ENCODE measurements around the gene CRTAC1. TPM values are rescaled to one million over a fixed set of nuclear protein-coding genes. Genes with fewer than 3 reads are reported as not detected.

The CRTAC1 gene
- polyA plus RNA-seq, 1 donor (not counting 4 experiments of a cell fraction or from before 2014, with no cell fraction given): not detected

DNA sequence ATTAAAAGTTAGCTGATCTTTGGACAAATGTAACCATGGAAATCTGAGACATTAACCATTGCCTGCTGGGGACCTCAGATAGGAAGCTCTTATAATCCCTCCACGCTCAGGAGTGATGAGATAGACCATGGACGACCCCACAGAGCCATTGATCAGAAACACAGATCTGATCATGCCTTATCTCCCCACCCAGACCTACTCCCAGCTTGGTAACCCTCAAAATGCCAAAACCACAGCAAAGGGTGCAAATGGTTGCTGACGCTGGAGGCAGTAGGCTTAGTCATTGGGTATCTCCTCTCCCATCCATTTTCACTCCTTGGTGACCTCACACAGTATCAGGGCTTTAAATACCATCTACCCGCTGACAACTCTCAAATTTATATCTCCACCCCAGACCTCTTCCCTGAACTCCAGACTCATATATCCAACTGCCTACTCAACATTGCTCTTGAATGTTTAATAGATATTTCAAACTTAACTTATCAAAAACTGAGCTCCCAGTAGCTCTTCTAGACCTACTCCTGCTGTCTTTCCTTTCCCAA, 60.8 kb downstream of the CRTAC1 start:
- no peak overlapping the region for H2AFZ ChIP-seq (ENCODE audit: control insufficient read depth, low read length)
- TF ChIP-seq EZH2 (IDR thresholded peaks at IDR 0.05; ENCODE audit: low read length): no peak
- TF ChIP-seq, protein P1, sequence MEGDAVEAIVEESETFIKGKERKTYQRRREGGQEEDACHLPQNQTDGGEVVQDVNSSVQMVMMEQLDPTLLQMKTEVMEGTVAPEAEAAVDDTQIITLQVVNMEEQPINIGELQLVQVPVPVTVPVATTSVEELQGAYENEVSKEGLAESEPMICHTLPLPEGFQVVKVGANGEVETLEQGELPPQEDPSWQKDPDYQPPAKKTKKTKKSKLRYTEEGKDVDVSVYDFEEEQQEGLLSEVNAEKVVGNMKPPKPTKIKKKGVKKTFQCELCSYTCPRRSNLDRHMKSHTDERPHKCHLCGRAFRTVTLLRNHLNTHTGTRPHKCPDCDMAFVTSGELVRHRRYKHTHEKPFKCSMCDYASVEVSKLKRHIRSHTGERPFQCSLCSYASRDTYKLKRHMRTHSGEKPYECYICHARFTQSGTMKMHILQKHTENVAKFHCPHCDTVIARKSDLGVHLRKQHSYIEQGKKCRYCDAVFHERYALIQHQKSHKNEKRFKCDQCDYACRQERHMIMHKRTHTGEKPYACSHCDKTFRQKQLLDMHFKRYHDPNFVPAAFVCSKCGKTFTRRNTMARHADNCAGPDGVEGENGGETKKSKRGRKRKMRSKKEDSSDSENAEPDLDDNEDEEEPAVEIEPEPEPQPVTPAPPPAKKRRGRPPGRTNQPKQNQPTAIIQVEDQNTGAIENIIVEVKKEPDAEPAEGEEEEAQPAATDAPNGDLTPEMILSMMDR (optimal IDR thresholded peaks at IDR 0.05 in 1 of 3, IDR thresholded peaks at IDR 0.05 in 1 of 3, conservative IDR thresholded peaks at IDR 0.05 in 1 of 3; ENCODE audit: extremely low read depth in 1 of 3, insufficient read depth in 2 of 3, low read length in 3 of 3): no peak
- no peaks in the 10 kb centered on the region for H3K4me1 ChIP-seq (ENCODE audit: control insufficient read depth, extremely low read depth, insufficient read depth, low read length)
- H4K20me1 ChIP-seq (ENCODE audit: control insufficient read depth, extremely low read depth, insufficient read depth, low read length): no peaks in the 10 kb centered on the region
- no peaks in the 10 kb centered on the region for H3K9me1 ChIP-seq (ENCODE audit: control insufficient read depth, extremely low read depth, insufficient read depth, low read length)
- no peaks in the 10 kb centered on the region for H3K79me2 ChIP-seq (ENCODE audit: control insufficient read depth, insufficient read depth, low read length)
- H3K27ac ChIP-seq (ENCODE audit: control insufficient read depth, insufficient read depth, low read length): no peak overlapping the region
- dilution Hi-C loops (cut with MboI; ENCODE audit: extremely low pct_ligation_motif_present, low sequenced_read_pairs): no loop called here
- FAIRE-seq (no peak), DNase-seq (ENCODE audit: low read depth, low spot score) (no peak)
- peaks cover 1% of the 10 kb centered on the region for H3K27me3 ChIP-seq (ENCODE audit: control insufficient read depth, extremely low read depth, insufficient read depth, low read length)
- no peak overlapping the region for H3K4me2 ChIP-seq (ENCODE audit: control insufficient read depth, extremely low read depth, insufficient read depth, low read depth, low read length)
- no peaks in the 10 kb centered on the region for H3K36me3 ChIP-seq (ENCODE audit: control insufficient read depth in 2 of 2, extremely low read depth in 1 of 2, insufficient read depth in 2 of 2, low read length in 2 of 2)
- H3K9me3 ChIP-seq (ENCODE audit: control insufficient read depth, low read depth, low read length): no peaks in the 10 kb centered on the region
- H3K4me3 ChIP-seq (ENCODE audit: control insufficient read depth in 2 of 3, extremely low read depth in 1 of 3, insufficient read depth in 2 of 3, low read depth in 1 of 3, low read length in 3 of 3): no peak overlapping the region
- H3K9ac ChIP-seq (ENCODE audit: control insufficient read depth, extremely low read depth, insufficient read depth, low read length): no peak overlapping the region

DNA sequence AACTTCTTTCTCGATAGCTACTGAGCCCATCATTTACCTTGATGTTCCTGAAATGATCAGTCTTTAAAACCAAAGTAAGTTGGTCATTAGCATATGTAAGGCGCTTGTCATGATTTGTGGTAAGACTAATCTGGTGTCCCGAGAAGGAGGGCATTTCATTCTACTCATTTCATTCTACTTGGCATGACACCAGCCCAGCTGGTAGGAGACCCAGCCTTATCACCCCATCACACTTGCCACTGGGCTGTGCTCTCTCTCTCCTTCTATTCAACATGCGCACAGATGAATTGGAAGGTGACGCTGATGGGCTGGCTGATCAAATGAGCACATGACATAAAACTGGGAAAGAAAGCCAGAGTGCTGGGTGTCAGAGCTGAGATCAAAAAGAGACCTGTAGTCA, 65.7 kb downstream of the CRTAC1 start:
- Histone ChIP-seq H3K27me3 (ENCODE audit: control insufficient read depth, extremely low read depth, insufficient read depth, low read length) (peaks cover 3% of the 10 kb centered on the region), H3K27ac (ENCODE audit: control insufficient read depth, insufficient read depth, low read length) (no peak overlapping the region), H2AFZ (ENCODE audit: control insufficient read depth, low read length) (no peak overlapping the region), H3K36me3 (ENCODE audit: control insufficient read depth in 2 of 2, extremely low read depth in 1 of 2, insufficient read depth in 2 of 2, low read length in 2 of 2) (no peaks in the 10 kb centered on the region), H3K9me3 (ENCODE audit: control insufficient read depth, low read depth, low read length) (no peaks in the 10 kb centered on the region), H3K9ac (ENCODE audit: control insufficient read depth, extremely low read depth, insufficient read depth, low read length) (no peak overlapping the region), H3K79me2 (ENCODE audit: control insufficient read depth, insufficient read depth, low read length) (no peaks in the 10 kb centered on the region), H4K20me1 (ENCODE audit: control insufficient read depth, extremely low read depth, insufficient read depth, low read length) (no peaks in the 10 kb centered on the region), H3K9me1 (ENCODE audit: control insufficient read depth, extremely low read depth, insufficient read depth, low read length) (no peaks in the 10 kb centered on the region), H3K4me1 (ENCODE audit: control insufficient read depth, extremely low read depth, insufficient read depth, low read length) (no peaks in the 10 kb centered on the region), H3K4me2 (ENCODE audit: control insufficient read depth, extremely low read depth, insufficient read depth, low read depth, low read length) (no peak overlapping the region), H3K4me3 (ENCODE audit: control insufficient read depth in 2 of 3, extremely low read depth in 1 of 3, insufficient read depth in 2 of 3, low read depth in 1 of 3, low read length in 3 of 3) (no peak overlapping the region)
- TF ChIP-seq, protein P1 (optimal IDR thresholded peaks at IDR 0.05 in 1 of 3, IDR thresholded peaks at IDR 0.05 in 1 of 3, conservative IDR thresholded peaks at IDR 0.05 in 1 of 3; ENCODE audit: extremely low read depth in 1 of 3, insufficient read depth in 2 of 3, low read length in 3 of 3): no peak
- TF ChIP-seq EZH2 (IDR thresholded peaks at IDR 0.05; ENCODE audit: low read length): no peak
- no peak for FAIRE-seq
- no peak for DNase-seq (ENCODE audit: low read depth, low spot score)
- dilution Hi-C loops (cut with MboI; ENCODE audit: extremely low pct_ligation_motif_present, low sequenced_read_pairs): no loop called here

All from keratinocyte (primary cell).